GM12801 (cell line): ENCODE data around the gene GPR17.

Source experiments
- TF ChIP-seq, protein P1 (sequence below): IDR thresholded peaks from one replicate; pipeline ENCODE4 v1.5.1; 2011; ENCODE audit warnings: control low read depth; ENCODE audit not compliant: insufficient read length; ENCODE audit errors: extremely low read depth

Gene GPR17

DNA sequence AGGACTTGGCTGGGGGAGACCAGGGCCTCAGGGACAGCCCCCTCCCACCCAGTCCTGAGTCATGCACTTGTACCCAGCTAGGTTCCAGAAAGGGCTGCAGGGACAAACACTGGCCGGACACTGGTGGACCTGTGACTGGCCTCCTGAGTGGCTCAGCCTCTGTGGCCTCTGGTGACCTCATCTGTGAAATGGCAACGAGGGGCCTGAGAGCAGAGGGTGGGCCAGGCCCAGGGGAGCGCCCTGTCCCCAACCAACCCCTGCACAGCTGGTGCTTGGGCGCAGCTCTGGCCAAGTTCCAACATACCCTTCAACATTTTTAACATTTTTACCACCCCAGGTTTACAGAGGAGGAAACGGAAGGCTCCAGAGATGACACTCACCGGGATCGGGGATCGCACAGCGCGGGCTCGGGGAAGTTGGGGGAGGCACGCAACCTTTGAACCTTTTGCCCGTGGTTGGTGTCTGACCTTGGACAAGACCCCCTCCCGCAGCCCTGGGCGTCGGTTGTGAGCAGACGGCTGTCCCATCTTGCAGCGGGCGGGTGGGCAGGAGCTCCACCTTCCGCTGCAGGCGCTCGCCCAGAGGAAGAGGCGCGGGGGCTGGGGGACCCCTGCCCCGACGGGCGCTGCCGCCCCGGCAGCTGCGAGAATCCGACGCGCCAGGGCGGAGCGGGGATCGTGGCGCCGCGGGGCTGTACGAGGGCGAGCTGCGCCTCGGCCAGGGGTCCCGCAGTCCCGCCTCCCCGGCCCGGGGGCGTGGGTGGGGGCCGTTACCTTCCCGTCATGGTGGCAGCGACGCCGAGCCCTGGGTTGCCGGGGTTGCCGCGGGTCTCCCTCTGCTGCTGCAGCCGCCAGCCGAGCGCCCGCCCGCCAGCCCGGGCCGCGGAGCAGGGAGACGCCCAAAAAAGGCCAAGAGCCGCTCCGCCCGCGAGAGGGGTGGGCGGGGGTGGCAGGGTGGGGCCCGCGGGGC, 28.6 kb downstream of the GPR17 start:
- TF ChIP-seq, protein P1, sequence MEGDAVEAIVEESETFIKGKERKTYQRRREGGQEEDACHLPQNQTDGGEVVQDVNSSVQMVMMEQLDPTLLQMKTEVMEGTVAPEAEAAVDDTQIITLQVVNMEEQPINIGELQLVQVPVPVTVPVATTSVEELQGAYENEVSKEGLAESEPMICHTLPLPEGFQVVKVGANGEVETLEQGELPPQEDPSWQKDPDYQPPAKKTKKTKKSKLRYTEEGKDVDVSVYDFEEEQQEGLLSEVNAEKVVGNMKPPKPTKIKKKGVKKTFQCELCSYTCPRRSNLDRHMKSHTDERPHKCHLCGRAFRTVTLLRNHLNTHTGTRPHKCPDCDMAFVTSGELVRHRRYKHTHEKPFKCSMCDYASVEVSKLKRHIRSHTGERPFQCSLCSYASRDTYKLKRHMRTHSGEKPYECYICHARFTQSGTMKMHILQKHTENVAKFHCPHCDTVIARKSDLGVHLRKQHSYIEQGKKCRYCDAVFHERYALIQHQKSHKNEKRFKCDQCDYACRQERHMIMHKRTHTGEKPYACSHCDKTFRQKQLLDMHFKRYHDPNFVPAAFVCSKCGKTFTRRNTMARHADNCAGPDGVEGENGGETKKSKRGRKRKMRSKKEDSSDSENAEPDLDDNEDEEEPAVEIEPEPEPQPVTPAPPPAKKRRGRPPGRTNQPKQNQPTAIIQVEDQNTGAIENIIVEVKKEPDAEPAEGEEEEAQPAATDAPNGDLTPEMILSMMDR = no peak

DNA sequence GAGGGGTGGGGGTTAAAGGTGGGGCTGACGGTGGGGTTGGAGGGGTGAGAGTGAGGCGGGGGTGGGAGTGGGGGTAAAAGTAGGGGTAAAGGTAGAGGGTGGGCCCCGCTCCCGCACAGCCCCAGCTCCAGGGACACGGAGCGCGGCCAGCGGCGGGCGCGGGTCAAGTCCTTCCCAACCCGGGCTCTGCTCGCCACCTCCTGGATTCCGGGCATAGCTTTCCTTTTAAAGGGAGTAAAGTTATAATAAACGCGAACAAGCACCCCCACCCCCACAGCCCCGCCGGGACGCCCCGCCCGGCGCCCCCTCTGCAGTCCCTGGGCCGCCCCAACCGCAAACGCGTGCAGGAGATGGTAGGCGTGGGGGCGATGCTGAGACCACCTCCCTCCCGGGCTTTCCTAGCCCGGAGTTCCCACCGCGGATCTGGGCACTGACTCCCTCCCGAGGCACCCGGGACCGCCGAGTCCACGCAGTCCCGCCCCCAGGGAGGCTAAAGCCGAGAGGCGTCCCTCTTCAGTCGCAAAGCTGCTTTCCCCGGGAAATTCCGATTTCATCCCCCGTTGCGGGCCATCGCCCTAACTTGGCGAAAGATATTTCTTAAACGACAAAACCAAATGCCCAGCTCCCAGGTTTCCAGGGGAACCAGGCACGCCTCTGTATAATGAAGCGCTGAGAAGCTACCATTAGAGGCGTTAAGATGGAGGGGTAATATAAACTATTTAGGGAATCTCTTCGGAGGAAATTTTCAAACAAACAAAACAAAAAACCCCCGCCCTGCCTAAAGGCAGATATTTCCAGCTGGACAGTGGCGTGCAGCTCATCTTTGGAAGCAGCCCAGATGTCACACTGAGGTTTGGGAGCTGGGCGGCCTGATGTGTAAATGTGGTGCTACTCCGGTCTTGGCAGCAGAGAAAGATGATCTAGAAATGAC, 29.6 kb downstream of the GPR17 start, which contains the start of gene LIMS2:
Gene LIMS2 (minus strand): TSS at position 200 of the 931 bp plus-strand sequence. CDS start 506 bp downstream, outside the sequence.
- TF ChIP-seq, protein P1 = no peak

DNA sequence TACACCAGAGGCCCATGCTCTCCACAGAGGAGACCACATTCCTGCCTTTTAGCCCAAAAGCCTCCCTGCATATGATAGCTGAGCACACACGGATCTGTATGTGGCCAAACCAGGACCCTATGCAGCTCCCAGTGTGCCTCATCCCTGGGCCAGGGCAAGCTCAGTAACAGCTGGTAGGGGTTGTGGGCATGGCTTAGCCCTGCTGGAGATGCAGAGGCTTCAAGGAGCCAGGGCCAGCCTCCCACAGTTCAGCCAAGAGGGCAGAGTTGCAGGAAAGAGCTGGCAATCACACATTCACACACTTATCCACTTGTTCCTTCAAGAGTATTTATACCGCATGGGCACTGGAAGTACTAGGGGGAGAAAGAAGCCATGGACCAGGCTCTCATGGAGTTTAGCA, 31.0 kb downstream of the GPR17 start:
- TF ChIP-seq, protein P1 = no peak

DNA sequence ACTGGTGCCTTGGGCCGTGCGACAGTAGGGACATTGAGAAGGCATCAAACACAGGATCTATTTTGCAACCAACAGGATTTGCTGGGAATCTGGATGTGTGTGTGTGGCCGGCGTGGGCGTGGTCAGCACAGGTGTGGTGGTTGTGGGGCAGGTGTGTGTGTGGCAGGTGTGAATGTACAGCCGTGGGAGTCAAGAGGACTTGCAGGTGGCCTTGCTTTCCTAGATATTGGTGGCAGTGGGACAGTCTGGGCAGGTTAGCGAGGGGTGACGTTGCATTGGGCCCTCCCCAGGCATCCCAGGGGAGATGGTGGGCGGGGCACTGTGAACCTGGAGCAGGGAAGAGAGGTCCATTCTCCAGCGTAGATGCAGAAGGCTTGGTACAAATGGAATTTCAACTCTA, 32.6 kb downstream of the GPR17 start:
- TF ChIP-seq, protein P1 = no peak

DNA sequence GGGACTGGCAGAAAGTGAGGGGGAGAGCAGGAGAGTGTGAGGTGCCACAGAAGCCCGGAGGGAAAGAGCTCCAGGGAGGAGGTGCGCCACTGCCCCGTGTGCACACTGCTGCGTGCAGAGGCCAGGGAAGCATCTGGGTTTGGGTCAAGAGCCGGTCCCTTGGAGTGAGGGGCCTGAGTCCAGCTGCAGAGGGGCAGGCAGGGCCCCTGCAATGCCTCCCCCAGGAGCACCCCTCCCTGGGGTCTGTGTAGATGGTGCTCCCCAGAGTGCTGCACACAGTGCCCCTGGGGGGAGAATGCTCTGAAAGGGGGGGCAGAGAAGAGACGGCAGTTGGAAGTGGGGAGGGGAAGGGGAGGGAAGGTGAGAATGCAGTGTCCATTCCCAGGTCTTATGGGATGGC, 33.0 kb downstream of the GPR17 start:
- TF ChIP-seq, protein P1 = no peak

DNA sequence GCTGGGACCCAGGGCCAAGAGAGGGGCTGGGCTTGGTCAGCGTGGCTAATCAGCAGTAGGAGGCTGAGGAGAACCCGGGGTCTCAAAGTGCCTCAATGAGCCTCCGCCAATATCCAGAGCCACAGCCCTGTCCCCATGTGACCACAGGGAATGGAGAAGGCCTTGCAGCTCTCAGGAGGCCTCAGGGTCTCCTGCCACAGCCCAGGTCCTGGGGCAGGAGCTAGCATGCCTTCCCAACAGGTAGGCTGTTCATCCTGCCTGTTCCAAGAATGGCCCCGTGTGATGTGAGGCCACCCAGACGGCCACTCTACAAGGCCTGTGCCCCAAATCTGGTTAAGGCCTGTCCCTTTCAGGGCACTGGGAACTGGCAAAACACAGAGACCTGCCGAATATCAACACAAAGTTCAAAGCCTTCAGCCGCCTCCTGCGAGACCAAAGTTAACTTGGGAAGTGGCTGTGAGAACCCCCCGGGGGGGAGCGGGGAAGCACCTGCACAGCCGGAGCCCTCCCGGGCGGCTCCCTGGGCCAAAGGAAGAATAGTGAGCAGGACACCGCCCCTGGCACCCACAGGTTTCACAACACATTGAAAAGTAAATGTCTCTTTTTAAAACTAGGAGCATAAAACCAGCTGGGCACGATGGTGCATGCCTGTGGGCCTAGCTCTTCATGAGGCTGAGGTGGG, 33.9 kb downstream of the GPR17 start:
- TF ChIP-seq, protein P1 = no peak
